ENCODE data around the gene C7orf25.

C7orf25 gene

GRCh38 chr7:42950417-42950816 lies 38.5 kb upstream of the C7orf25 start:
- no peak overlapping the region for H3K4me3 ChIP-seq (ENCODE audit: low read depth, low read length)
- no peak for TF ChIP-seq CTCF (IDR thresholded peaks at IDR 0.05; ENCODE audit: borderline replicate concordance, insufficient read depth, low read depth, low read length)

- no peak for TF ChIP-seq CTCF (IDR thresholded peaks at IDR 0.05; ENCODE audit: borderline replicate concordance, insufficient read depth, low read depth, low read length)
- H3K4me3 ChIP-seq (ENCODE audit: low read depth, low read length), result no peak overlapping the region
Observed at GRCh38 chr7:42947521-42947920, 35.7 kb upstream of the C7orf25 start.

DNA sequence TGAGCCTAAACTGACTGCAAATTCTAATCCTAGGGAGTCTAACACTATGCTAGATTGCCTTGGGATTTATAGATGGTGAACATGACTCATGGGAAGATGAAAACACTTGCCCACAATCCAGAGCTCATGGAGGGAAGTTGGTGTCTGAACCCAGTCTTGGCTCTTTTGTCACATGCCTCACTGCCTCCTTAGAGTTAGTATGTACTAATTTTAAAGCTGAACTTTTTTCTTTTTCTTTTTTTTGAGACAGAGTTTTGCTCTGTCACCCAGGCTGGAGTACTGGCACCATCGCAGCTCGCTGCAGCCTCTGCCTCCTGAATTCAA lies 34.7 kb upstream of the C7orf25 start:
- H3K4me3 ChIP-seq (ENCODE audit: low read depth, low read length), result no peak overlapping the region
- no peak for TF ChIP-seq CTCF (IDR thresholded peaks at IDR 0.05; ENCODE audit: borderline replicate concordance, insufficient read depth, low read depth, low read length)

DNA sequence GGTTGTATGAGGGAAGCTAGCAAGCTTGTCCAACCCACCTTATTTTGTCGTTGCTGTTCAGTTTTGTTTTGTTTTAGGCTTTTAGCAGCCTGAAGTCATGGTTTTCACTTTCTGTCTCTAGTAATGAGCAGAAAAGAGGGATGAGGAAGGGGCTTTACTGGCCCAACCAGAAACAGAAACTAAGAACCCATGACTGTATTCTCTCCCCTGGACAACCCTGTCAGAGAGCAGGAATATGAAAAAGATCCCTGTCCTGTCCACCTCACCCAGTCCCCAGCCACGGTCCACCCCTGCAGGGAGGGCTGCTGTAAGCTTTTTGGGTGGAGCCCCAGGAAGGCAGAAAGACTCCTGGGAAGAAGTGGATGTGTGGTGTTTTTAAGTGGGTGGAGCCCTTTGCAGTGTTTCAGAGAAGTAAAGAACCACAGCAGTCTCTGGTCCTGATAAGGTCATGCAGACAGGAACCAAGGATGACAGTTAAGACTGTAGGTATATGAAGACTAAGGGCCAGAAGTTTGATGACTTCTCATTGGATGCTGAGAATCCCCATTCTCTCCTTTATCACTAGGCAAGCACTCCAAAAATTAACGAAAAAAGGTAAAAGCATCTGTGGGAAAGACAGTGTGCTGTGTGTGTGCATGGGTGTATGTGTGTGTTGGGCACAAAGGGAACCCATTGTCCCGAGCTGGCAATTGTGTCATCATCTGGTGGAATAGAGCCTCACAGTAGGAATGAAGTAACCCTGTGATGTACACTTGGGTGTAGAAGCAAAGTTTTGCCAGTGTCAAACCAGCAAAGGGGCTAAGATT lies 34.2 kb upstream of the C7orf25 start:
- no peak for TF ChIP-seq CTCF (IDR thresholded peaks at IDR 0.05; ENCODE audit: borderline replicate concordance, insufficient read depth, low read depth, low read length)
- no peak overlapping the region for H3K4me3 ChIP-seq (ENCODE audit: low read depth, low read length)

- peak; percentile 84 for TF ChIP-seq CTCF (IDR thresholded peaks at IDR 0.05; ENCODE audit: borderline replicate concordance, insufficient read depth, low read depth, low read length)
- H3K4me3 ChIP-seq (ENCODE audit: low read depth, low read length), result no peak overlapping the region
Observed at GRCh38 chr7:42940985-42941847, 29.3 kb upstream of the C7orf25 start.

GRCh38 chr7:42939457-42940240 lies 27.8 kb upstream of the C7orf25 start:
- H3K4me3 ChIP-seq (ENCODE audit: low read depth, low read length), result no peak overlapping the region
- no peak for TF ChIP-seq CTCF (IDR thresholded peaks at IDR 0.05; ENCODE audit: borderline replicate concordance, insufficient read depth, low read depth, low read length)
